Spleen (tissue), 11 donors: ENCODE measurements around the gene PYGO2. TPM values are rescaled to one million over a fixed set of nuclear protein-coding genes. Genes with fewer than 3 reads are reported as not detected.
"Not testable (repeated sequence)": the region's sequence is repeated elsewhere in the genome, so short reads cannot be mapped to it uniquely, and the experiment has no call there.

Experiments used
- DNase-seq: peaks from one replicate; pipeline ENCODE4 v3.0.0-alpha.2; 2020
- H3K27ac ChIP-seq, 8 donors: fragments of 200-600 bp; sonication (generic) in 7 of 8; 1 replicate in 4 of 8; 2 replicates in 4 of 8; pipeline versions ENCODE4 v1.5.0 to v1.8.0; 2016 to 2021; ENCODE audit warnings: inconsistent platforms in 4 of 8, mild to moderate bottlenecking in 4 of 8, moderate library complexity in 1 of 8
- H3K27me3 ChIP-seq, 7 donors: fragments of 200-600 bp; sonication (generic) in 6 of 7; replicated peaks in 1 of 7; 1 replicate in 4 of 7; 2 replicates in 3 of 7; pipeline versions ENCODE4 v1.5.0 to v1.8.0; 2016 to 2021; ENCODE audit warnings: inconsistent platforms in 3 of 7, mild to moderate bottlenecking in 1 of 7
- H3K36me3 ChIP-seq, 6 donors: fragments of 200-600 bp; sonication (generic) in 5 of 6; 1 replicate in 4 of 6; 2 replicates in 2 of 6; pipeline versions ENCODE4 v1.5.0 to v1.8.0; 2016 to 2021; ENCODE audit warnings: inconsistent platforms in 2 of 6
- H3K4me1 ChIP-seq, 6 donors: fragments of 200-600 bp; sonication (generic) in 5 of 6; 1 replicate in 3 of 6; 2 replicates in 3 of 6; pipeline versions ENCODE4 v1.5.0 to v1.8.0; 2016 to 2021; ENCODE audit warnings: inconsistent platforms in 3 of 6
- H3K4me3 ChIP-seq, 8 donors: fragments of 200-600 bp; sonication (generic) in 7 of 8; 1 replicate in 4 of 8; 2 replicates in 4 of 8; pipeline versions ENCODE4 v1.5.0 to v1.8.0; 2016 to 2021; ENCODE audit warnings: inconsistent platforms in 4 of 8, mild to moderate bottlenecking in 4 of 8, moderate library complexity in 2 of 8
- H3K9me3 ChIP-seq, 8 donors: fragments of 200-600 bp; sonication (generic) in 7 of 8; 1 replicate in 4 of 8; 2 replicates in 4 of 8; pipeline versions ENCODE4 v1.5.0 to v1.8.0; 2016 to 2021; ENCODE audit warnings: inconsistent platforms in 4 of 8
- CTCF ChIP-seq, 11 experiments: fragments of 200-600 bp in 7 of 11; fragments of 450-650 bp in 4 of 11; sonication (generic) in 4 of 11; IDR thresholded peaks in 8 of 11; conservative IDR thresholded peaks in 3 of 11; 1 replicate in 7 of 11; 2 replicates in 4 of 11; pipeline versions ENCODE4 v1.4.0 to v1.8.0; 2016 to 2021; ENCODE audit warnings: antibody characterized with exemption in 11 of 11, inconsistent platforms in 4 of 11, mild to moderate bottlenecking in 1 of 11
- POLR2A ChIP-seq, 3 donors: fragments of 450-650 bp; IDR thresholded peaks; one replicate each; pipeline ENCODE4 v1.5.1; 2017; ENCODE audit warnings: antibody characterized with exemption in 3 of 3, mild to moderate bottlenecking in 1 of 3
- POLR2AphosphoS5 ChIP-seq, 3 donors: sonication (generic); formaldehyde crosslinking; IDR thresholded peaks; one replicate each; pipeline ENCODE4 v1.5.1; 2017; ENCODE audit warnings: antibody characterized with exemption in 3 of 3
- WGBS, 5 donors: extraction: QIAGEN DNeasy Blood & Tissue Kit in 3 of 5; methylation state at CpG; one replicate each; pipeline versions ENCODE4 v1.1.5 to v1.1.7; 2013 to 2018; 5-methylcytosine and 5-hydroxymethylcytosine counted together
- intact Hi-C: fragments of 100-400 bp; cut with DNase I; formaldehyde crosslinking; loops from one replicate; pipeline ENCODE4 v1.15.0; 2023; ENCODE audit warnings: low total_unique reads
- polyA plus RNA-seq, 3 donors: library from polyadenylated mRNA; stranded (reverse); fragments of 200-250 nt; gene quantifications; one replicate each; pipeline ENCODE4 v1.2.1, GENCODE V29; 2013
- total RNA-seq, 7 donors: library from RNA; depleted of rRNA in 3 of 7; stranded (reverse); fragments of >200 nt in 3 of 7; fragmentation: NEBNext Ultra II Directional in 4 of 7; extraction: Animal tissue kit (Norgen Biotek cat#: 25700) in 4 of 7; gene quantifications; one replicate each; pipeline versions ENCODE4 v1.1.0 to v1.2.1, GENCODE V29; 2016 to 2021
- donor health status: healthy with polysubstance abuse.
- donor health status: DM: no; HTN: no; CAD: no; lungs with moderate emphysema.
- donor health status: DM: no; HTN: no; CAD: no.
- donor health status: Bipolar disorder and iron deficiency.
- donor health status: healthy.
- donor health status: DM: no; HTN: no; CAD: no.
- donor health status: DM: yes; HTN: yes; CAD: no.

The PYGO2 gene
- total and polyA plus RNA-seq, 10 donors, result 19.8 to 36.6 (median 35.2) TPM

DNA sequence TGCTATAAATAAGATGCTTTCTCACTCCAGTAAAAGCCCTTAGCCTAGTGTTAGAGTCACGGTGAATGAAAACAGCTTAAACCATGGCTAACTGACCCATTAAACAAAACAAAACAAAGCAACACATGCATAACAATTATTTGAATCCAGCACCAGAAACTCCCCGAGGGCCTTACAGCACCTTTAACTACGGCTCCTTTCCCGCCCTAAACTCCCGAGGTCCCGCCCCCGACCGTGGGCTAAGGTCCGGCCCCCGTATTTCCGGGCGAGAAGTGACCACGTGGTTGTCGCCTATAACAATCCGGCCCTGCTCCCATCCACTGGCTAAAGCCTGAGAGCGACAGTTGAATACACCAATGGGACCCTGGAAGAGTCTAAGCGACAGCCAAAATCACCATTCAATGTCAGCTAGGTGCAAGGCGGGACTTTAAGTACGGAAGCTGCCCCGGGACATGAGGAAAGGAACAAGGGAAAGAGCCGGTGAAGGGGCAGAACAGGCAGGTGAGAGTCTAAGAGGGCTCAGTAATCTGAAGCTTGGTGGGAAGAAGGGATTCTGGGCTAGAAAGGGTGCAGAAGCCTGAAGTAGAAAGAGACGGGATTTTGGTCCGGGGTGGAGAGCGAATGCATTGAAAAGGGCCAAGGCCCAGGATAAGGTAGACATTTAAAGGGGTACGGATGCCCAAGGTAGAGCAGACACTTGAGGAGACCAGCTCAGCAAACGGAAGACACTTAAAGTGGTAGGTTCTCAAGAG lies 21.5 kb upstream of the PYGO2 start, which contains the start of gene FLAD1:
FLAD1 (plus strand) TSS at position 448 of the 752 bp plus-strand sequence. CDS start 351 bp downstream, outside the sequence.
- TF ChIP-seq POLR2A (IDR thresholded peaks at IDR 0.05) (peak in 1 of 3 donors; percentile 30), POLR2AphosphoS5 (IDR thresholded peaks at IDR 0.05) (peak; percentile 65 to 84 (median 81)), CTCF (IDR thresholded peaks at IDR 0.05 in 8 of 11, conservative IDR thresholded peaks at IDR 0.05 in 3 of 11) (peak in 3 of 11 experiments; percentile 14 to 33 (median 21))
- peaks cover 0 to 47% (median 9%) of the 10 kb centered on the region in 6 donors for H3K36me3 ChIP-seq
- peak; percentile 97 for DNase-seq
- peak within 1 kb of the TSS; percentile 40 to 84 (median 76) for H3K27ac ChIP-seq
- peaks cover 11 to 58% (median 28%) of the 10 kb centered on the region in 6 donors for H3K4me1 ChIP-seq
- peak within 1 kb of the TSS; percentile 66 to 92 (median 75) for H3K4me3 ChIP-seq
- no peaks in the 10 kb centered on the region for H3K27me3 ChIP-seq
- no peaks in the 10 kb centered on the region for H3K9me3 ChIP-seq
- 0 to 2% (median 1%) methylated on average over 26 of the region's 26 CpGs for WGBS, 5 donors
- intact Hi-C loops, result no loop called here

DNA sequence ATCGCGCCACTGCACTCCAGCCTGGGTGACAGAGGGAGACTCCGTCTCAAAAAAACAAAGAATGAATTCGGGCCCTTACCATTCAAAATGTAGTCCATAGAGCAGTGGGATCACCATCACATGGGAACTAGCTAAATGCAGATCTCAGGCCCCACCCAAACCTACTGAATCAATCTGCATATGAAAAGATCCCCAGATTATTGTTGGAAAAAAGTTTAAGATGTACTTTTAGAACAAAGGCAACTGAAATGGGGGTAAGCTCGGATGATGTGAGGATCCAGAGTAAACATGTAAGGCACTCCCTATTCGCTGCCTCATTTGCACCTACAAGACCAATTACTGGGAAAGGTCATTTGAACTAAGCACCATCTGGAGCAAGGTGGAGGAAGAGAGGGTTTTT lies 20.8 kb upstream of the PYGO2 start:
- TF ChIP-seq CTCF (IDR thresholded peaks at IDR 0.05 in 8 of 11, conservative IDR thresholded peaks at IDR 0.05 in 3 of 11), result no peak
- no peaks in the 10 kb centered on the region for H3K9me3 ChIP-seq
- no peak for DNase-seq
- H3K27me3 ChIP-seq, result no peaks in the 10 kb centered on the region
- peak overlapping the region in 6 of 8 donors; percentile 65 to 84 (median 78) for H3K27ac ChIP-seq
- peaks cover 0 to 40% (median 2%) of the 10 kb centered on the region in 6 donors for H3K36me3 ChIP-seq
- peaks cover 11 to 58% (median 28%) of the 10 kb centered on the region in 6 donors for H3K4me1 ChIP-seq
- WGBS, 5 donors, result 67 to 77% (median 74%) methylated on average over 6 of the region's 6 CpGs
- H3K4me3 ChIP-seq, result peak overlapping the region in 6 of 8 donors; percentile 66 to 82 (median 74)
- intact Hi-C loops, result no loop called here

GRCh38 chr1:154978360-154978759 lies 16.8 kb upstream of the PYGO2 start:
- Histone ChIP-seq H3K36me3 (peaks cover 0 to 20% (median 0%) of the 10 kb centered on the region in 6 donors), H3K4me3 (no peak overlapping the region), H3K4me1 (peaks cover 3 to 50% (median 24%) of the 10 kb centered on the region in 6 donors), H3K27me3 (no peaks in the 10 kb centered on the region), H3K27ac (no peak overlapping the region), H3K9me3 (no peaks in the 10 kb centered on the region)
- TF ChIP-seq POLR2AphosphoS5 (IDR thresholded peaks at IDR 0.05) (no peak), CTCF (IDR thresholded peaks at IDR 0.05 in 8 of 11, conservative IDR thresholded peaks at IDR 0.05 in 3 of 11) (no peak), POLR2A (IDR thresholded peaks at IDR 0.05) (no peak)
- intact Hi-C loops, result no loop called here
- WGBS, 5 donors, result 90 to 99% (median 92%) methylated on average over 3 of the region's 3 CpGs
- DNase-seq, result no peak

DNA sequence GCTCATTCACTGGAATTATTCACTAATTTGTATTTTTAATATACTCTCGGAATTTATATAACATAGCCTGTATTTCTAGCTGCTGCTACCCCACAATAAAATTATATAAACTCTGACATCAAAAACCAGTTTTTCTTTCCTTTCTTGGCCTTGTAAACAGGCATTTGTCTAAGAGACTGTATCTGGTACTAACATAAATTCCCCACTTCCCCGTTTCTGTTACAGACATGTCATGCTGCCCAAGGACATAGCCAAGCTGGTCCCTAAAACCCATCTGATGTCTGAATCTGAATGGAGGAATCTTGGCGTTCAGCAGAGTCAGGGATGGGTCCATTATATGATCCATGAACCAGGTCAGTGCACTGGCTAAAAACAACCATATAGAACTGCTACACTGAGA lies 16.2 kb upstream of the PYGO2 start:
- peaks cover 8 to 52% (median 28%) of the 10 kb centered on the region in 6 donors for H3K4me1 ChIP-seq
- H3K27me3 ChIP-seq, intact Hi-C loops, DNase-seq, H3K4me3 ChIP-seq, H3K9me3 ChIP-seq: not testable (repeated sequence)
- H3K27ac ChIP-seq, result peak overlapping the region in 3 of 8 donors; percentile 13 to 99 (median 23)
- peaks cover 0 to 20% (median 0%) of the 10 kb centered on the region in 6 donors for H3K36me3 ChIP-seq
- WGBS, 5 donors, result 49 to 57% (median 49%) methylated on average over 3 of the region's 3 CpGs
